Ovary (tissue), 3 donors: Measurements from ENCODE around the gene DNAJC21.

ENCODE experiments used
- CTCF ChIP-seq, 3 donors: fragments of 450-650 bp in 2 of 3; fragments of 200-600 bp in 1 of 3; IDR thresholded peaks; one replicate each; pipeline versions ENCODE4 v1.5.1 to v1.8.0; 2016 to 2022; ENCODE audit warnings: antibody characterized with exemption in 3 of 3, mild to moderate bottlenecking in 1 of 3
- POLR2A ChIP-seq: fragments of 450-650 bp; IDR thresholded peaks from one replicate; pipeline ENCODE4 v1.6.1; 2017; ENCODE audit warnings: antibody characterized with exemption, mild to moderate bottlenecking, moderate library complexity
- donor health status: DM: no; HTN: no; CAD: no.

DNA sequence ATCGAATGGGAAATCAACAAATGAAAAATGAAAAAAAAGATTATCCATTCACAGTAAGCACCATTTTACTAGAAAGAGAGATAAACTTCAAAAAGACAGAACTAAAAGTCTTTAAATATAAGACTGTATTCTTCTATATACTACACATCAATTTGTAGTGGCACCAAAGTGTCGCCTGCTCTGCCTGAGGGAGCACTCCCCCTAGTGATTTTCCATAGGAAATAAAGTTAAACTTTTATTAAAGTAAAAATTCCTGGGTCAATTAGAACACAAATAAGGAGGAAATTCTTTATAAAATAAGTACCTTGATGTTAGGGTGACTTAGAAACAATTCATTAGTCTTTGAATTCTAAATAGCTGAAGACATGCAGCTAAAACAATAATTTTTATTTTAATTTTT, 23.8 kb upstream of the DNAJC21 start:
- TF ChIP-seq CTCF (IDR thresholded peaks at IDR 0.05), result no peak
- no peak for TF ChIP-seq POLR2A
